Colonic mucosa (tissue), 4 donors: Measurements from ENCODE around the gene GPR34. TPM values are rescaled to one million over a fixed set of nuclear protein-coding genes. Genes with fewer than 3 reads are reported as not detected.
"Not testable (repeated sequence)": the region's sequence is repeated elsewhere in the genome, so short reads cannot be mapped to it uniquely, and the experiment has no call there.

Experiments
- DNase-seq: peaks from one replicate; pipeline ENCODE4 v3.0.0-alpha.2; 2020
- H3K27ac ChIP-seq: fragments of 200-600 bp; one replicate; pipeline ENCODE4 v1.8.0; 2021
- H3K27me3 ChIP-seq: fragments of 200-600 bp; one replicate; pipeline ENCODE4 v1.8.0; 2021
- H3K36me3 ChIP-seq: fragments of 200-600 bp; one replicate; pipeline ENCODE4 v1.8.0; 2021
- H3K4me1 ChIP-seq: fragments of 200-600 bp; one replicate; pipeline ENCODE4 v1.8.0; 2021; ENCODE audit warnings: mild to moderate bottlenecking
- H3K4me3 ChIP-seq: fragments of 200-600 bp; one replicate; pipeline ENCODE4 v1.8.0; 2021
- H3K9ac ChIP-seq, 2 donors: one replicate each; pipeline ENCODE4 v1.7.0; 2013; ENCODE audit warnings: control low read depth in 2 of 2, low read depth in 2 of 2, low read length in 2 of 2
- H3K9me3 ChIP-seq: fragments of 200-600 bp; one replicate; pipeline ENCODE4 v1.8.0; 2021
- intact Hi-C: fragments of 100-400 bp; cut with DNase I; formaldehyde crosslinking; loops from one replicate; pipeline ENCODE4 v1.14.1; 2022
- total RNA-seq, 2 donors: library from RNA; stranded (reverse); fragmentation: NEBNext Ultra II Directional in 1 of 2; extraction: Animal tissue kit (Norgen Biotek cat#: 25700) in 1 of 2; gene quantifications; one replicate each; pipeline ENCODE4 v1.2.1, GENCODE V29; 2021
- TF ChIP-seq, protein P1 (sequence below): fragments of 200-600 bp; IDR thresholded peaks from one replicate; pipeline ENCODE4 v1.8.0; 2022; ENCODE audit warnings: antibody characterized with exemption, mild to moderate bottlenecking
- donor health status: healthy.
- donor health status: DM: no; HTN: no; CAD: no.
- donor health status: DM: no; HTN: no; CAD: no.

Gene GPR34
- total RNA-seq, 2 donors from 2014 or later, result 2.3 to 4.7 TPM

DNA sequence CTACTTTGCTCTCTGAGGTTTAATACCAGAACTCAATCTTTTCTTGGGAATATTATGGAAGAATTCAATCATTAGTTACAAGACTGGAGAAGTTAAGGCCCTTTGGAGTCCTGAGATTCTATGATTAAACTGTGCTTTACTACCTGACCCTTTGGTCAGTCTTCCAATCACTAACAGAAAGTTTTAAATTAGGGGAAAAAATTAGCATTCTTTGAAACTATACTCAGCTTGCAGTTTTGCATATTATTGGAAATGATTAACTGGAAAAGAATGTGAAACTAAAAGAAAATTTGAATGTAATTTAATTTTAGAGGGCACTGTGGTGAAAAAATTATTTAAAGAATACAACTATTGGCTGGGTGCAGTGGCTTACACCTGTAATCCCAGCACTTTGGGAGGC, 18.7 kb upstream of the GPR34 start:
- intact Hi-C loops, result no loop called here

DNA sequence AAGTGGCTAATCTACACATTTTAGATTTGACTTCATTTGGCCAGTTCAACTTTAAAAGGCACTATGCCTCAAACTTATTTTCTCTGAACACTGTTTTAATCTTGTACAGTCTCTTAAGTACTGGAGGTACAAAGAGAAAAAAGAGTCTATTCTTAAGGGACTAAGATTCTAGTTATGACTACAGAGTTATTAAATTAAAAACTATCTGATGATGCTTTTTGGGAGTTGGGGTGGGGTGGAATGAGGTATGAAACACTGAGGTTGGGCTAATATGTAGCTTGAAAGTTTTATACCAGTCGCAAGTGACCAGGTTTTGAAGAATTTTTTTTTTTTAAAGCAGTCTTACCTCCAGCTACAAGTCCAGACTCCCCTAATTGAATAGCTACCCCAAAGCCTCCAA, 17.7 kb upstream of the GPR34 start:
- DNase-seq, result no peak
- intact Hi-C loops, result no loop called here
- Histone ChIP-seq H3K27ac (no peak overlapping the region), H3K4me3 (no peak overlapping the region), H3K27me3 (no peaks in the 10 kb centered on the region), H3K9ac (no peak overlapping the region), H3K4me1 (no peaks in the 10 kb centered on the region), H3K36me3 (no peaks in the 10 kb centered on the region), H3K9me3 (no peaks in the 10 kb centered on the region)
- TF ChIP-seq, protein P1, sequence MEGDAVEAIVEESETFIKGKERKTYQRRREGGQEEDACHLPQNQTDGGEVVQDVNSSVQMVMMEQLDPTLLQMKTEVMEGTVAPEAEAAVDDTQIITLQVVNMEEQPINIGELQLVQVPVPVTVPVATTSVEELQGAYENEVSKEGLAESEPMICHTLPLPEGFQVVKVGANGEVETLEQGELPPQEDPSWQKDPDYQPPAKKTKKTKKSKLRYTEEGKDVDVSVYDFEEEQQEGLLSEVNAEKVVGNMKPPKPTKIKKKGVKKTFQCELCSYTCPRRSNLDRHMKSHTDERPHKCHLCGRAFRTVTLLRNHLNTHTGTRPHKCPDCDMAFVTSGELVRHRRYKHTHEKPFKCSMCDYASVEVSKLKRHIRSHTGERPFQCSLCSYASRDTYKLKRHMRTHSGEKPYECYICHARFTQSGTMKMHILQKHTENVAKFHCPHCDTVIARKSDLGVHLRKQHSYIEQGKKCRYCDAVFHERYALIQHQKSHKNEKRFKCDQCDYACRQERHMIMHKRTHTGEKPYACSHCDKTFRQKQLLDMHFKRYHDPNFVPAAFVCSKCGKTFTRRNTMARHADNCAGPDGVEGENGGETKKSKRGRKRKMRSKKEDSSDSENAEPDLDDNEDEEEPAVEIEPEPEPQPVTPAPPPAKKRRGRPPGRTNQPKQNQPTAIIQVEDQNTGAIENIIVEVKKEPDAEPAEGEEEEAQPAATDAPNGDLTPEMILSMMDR, result no peak

More for the DNA sequence above, 18.7 kb upstream of the GPR34 start:
- no peaks in the 10 kb centered on the region for H3K36me3 ChIP-seq
- H3K27me3 ChIP-seq, result no peaks in the 10 kb centered on the region
- H3K9ac ChIP-seq, result no peak overlapping the region
- DNase-seq, result no peak
- TF ChIP-seq, protein P1, result no peak
- H3K4me3 ChIP-seq, result no peak overlapping the region
- H3K27ac ChIP-seq, result no peak overlapping the region
- no peaks in the 10 kb centered on the region for H3K9me3 ChIP-seq
- H3K4me1 ChIP-seq, result no peaks in the 10 kb centered on the region

DNA sequence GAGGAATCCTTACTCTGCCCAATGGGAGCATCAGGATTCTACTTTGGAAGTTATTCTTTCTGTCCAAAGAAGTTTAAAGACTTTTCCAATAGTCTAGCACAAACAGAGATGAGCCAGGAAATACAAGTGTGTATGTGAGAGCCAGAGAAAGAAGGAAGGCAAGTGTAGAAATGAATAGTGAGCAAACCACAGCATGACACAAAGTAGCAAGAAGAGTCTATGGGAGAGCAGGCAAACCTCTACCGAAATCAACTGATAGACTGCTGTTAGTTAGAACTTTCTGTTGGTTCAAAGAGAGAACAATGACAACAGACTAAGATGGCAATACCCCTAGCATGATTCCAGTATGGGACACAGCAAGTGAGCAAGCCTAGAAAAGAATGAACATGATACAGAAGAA, 16.1 kb upstream of the GPR34 start:
- TF ChIP-seq, protein P1, result no peak
- no peak overlapping the region for H3K4me3 ChIP-seq
- H3K9ac ChIP-seq, result no peak overlapping the region
- H3K27ac ChIP-seq, result no peak overlapping the region
- no peaks in the 10 kb centered on the region for H3K27me3 ChIP-seq
- no peaks in the 10 kb centered on the region for H3K36me3 ChIP-seq
- DNase-seq, result no peak
- H3K4me1 ChIP-seq, result no peaks in the 10 kb centered on the region
- intact Hi-C loops, result no loop called here
- no peaks in the 10 kb centered on the region for H3K9me3 ChIP-seq

DNA sequence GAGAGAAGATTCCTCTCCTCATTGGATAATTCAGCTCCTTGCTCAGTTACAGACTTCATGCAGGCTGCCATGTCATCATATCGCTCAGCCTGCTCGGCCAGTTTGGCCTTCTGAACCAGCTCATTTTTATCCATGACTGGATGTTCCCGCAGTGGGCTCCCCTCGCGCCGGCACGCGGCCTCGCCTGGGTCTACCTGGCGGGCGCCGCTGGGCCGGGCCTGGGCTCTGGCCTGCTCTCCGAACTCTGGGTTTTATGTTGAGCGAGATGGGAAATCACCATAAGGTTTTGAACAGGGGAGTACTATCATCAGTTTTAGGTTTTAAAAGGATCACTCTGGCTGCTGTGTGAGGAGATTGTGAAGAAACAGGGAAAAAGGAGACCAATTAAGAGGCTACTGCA, 12.4 kb upstream of the GPR34 start:
- H3K9ac ChIP-seq, H3K27me3 ChIP-seq, H3K36me3 ChIP-seq, DNase-seq, H3K4me3 ChIP-seq, H3K9me3 ChIP-seq, intact Hi-C loops, H3K4me1 ChIP-seq, H3K27ac ChIP-seq: not testable (repeated sequence)

DNA sequence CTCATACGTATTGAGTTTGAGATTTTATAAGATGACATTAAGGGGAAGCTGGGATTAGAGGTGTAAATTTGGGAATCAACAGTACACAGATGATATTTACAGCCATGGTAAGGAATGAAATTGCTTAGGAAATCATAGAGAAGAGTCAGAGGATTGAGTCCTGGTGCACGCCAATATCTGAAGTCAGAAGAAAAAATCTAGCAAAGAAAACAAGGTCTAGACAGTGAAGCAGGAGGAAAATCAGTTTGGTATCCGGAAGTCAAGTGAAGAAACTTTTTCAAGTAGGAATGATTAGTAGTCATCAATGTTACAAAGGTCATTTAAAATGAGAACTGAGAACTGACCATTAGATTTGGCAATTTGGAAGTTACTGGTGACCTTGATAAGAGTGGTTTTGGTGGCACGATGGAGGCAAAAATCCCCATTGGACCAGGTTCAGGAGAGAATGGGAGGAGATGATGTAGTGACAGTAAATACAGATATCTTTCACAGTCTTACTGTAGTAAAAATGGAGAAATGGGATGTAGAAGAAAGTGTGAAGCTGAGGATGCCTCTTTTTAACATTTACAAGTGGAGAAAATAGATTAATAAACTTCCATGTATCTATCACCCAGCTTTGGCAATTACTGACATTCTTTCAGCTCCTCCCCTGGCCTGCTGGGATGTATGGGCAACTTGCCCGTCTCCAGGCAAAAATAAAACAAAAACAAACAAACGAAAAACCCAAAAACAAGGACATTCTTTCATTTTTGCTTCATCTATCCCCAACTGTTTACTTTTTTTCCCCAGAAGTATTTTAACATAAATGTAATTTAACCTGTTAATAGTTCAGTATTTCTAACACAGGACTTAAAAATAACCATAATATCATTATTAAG, 11.4 kb upstream of the GPR34 start:
- intact Hi-C loops, result no loop called here
- TF ChIP-seq, protein P1, result no peak
- no peaks in the 10 kb centered on the region for H3K27me3 ChIP-seq
- no peaks in the 10 kb centered on the region for H3K4me1 ChIP-seq
- no peak overlapping the region for H3K4me3 ChIP-seq
- no peak overlapping the region for H3K27ac ChIP-seq
- no peaks in the 10 kb centered on the region for H3K36me3 ChIP-seq
- H3K9me3 ChIP-seq, result no peaks in the 10 kb centered on the region
- H3K9ac ChIP-seq, result no peak overlapping the region
- no peak for DNase-seq

DNA sequence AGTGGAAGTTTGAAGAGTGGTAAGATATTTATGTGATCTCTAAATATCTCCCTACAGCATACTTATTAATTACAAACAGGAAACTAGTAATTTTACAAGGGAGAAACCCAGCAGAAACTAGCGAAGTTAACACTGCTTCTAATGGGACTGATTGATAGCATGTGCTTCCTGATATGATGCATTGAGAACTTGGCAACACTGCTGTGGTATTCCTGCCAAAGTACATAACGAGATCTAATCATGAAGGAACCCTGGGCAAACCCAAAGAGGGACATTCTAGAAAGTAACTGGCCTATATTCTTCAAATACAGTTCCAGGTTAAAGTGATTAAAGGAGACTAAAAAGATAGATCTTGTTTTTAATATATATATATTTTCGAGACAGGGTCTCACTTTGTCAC, 4.6 kb upstream of the GPR34 start:
- TF ChIP-seq, protein P1, result no peak
- no peaks in the 10 kb centered on the region for H3K4me1 ChIP-seq
- no peak for DNase-seq

More for the DNA sequence above, 4.6 kb upstream of the GPR34 start:
- H3K27me3 ChIP-seq, result no peaks in the 10 kb centered on the region
- no peak overlapping the region for H3K27ac ChIP-seq
- intact Hi-C loops, result no loop called here
- H3K9ac ChIP-seq, result no peak overlapping the region
- no peak overlapping the region for H3K4me3 ChIP-seq
- no peaks in the 10 kb centered on the region for H3K36me3 ChIP-seq
- H3K9me3 ChIP-seq, result no peaks in the 10 kb centered on the region
